Stimulated activated CD4-positive, alpha-beta T cell treated with anti-CD3 and anti-CD28 coated beads, Interleukin-12 subunit alpha, Interleukin-12 subunit beta, amount 100 ng/mL, for 4 hours (primary cell): ENCODE results near the gene SCYL2.

ENCODE experiments used
- DNase-seq: peaks from one replicate; pipeline ENCODE4 v3.0.0-alpha.2; 2020

SCYL2 gene

GRCh38 chr12:100382338-100382737, 115.4 kb downstream of the SCYL2 start:
- no peak for DNase-seq

- DNase-seq, result no peak
Measured at GRCh38 chr12:100383586-100384558, 116.9 kb downstream of the SCYL2 start.

- DNase-seq, result no peak
Measured at GRCh38 chr12:100384559-100384935, 117.6 kb downstream of the SCYL2 start.

GRCh38 chr12:100388382-100388781, 121.4 kb downstream of the SCYL2 start:
- DNase-seq, result no peak
